ENCODE measurements around the gene ZNF227.

The ZNF227 gene

GRCh38 chr19:44280916-44281315 lies 68.6 kb downstream of the ZNF227 start:
- TF ChIP-seq EZH2phosphoT487 (IDR thresholded peaks at IDR 0.05; ENCODE audit: low read depth) (no peak), CTCF (IDR thresholded peaks at IDR 0.05; ENCODE audit: low read depth, low read length) (no peak)
- Histone ChIP-seq H3K9me3 (ENCODE audit: insufficient read depth, low read length) (peaks cover 14% of the 10 kb centered on the region; the same call in 1 of the 2 replicates), H4K20me1 (ENCODE audit: insufficient read depth, low read length) (no peaks in the 10 kb centered on the region), H3K4me2 (ENCODE audit: low read length) (no peak overlapping the region), H2AFZ (ENCODE audit: low read depth, low read length) (no peak overlapping the region), H3K4me1 (ENCODE audit: low read length) (no peaks in the 10 kb centered on the region), H3K27me3 (ENCODE audit: low read depth, low read length) (no peaks in the 10 kb centered on the region), H3K36me3 (replicated peaks; ENCODE audit: low read depth, low read length) (no peaks in the 10 kb centered on the region), H3K9ac (ENCODE audit: low read length) (no peak overlapping the region), H3K4me3 (ENCODE audit: low read length) (no peak overlapping the region), H3K79me2 (ENCODE audit: low read length) (no peaks in the 10 kb centered on the region), H3K27ac (ENCODE audit: low read length) (no peak overlapping the region)

GRCh38 chr19:44282846-44283245 lies 70.5 kb downstream of the ZNF227 start:
- Histone ChIP-seq H3K4me2 (ENCODE audit: low read length) (no peak overlapping the region), H3K4me1 (ENCODE audit: low read length) (no peaks in the 10 kb centered on the region), H3K27ac (ENCODE audit: low read length) (no peak overlapping the region), H4K20me1 (ENCODE audit: insufficient read depth, low read length) (no peaks in the 10 kb centered on the region), H3K27me3 (ENCODE audit: low read depth, low read length) (no peaks in the 10 kb centered on the region), H2AFZ (ENCODE audit: low read depth, low read length) (no peak overlapping the region), H3K79me2 (ENCODE audit: low read length) (no peaks in the 10 kb centered on the region), H3K4me3 (ENCODE audit: low read length) (no peak overlapping the region), H3K36me3 (replicated peaks; ENCODE audit: low read depth, low read length) (no peaks in the 10 kb centered on the region), H3K9ac (ENCODE audit: low read length) (no peak overlapping the region), H3K9me3 (ENCODE audit: insufficient read depth, low read length) (peaks cover 16% of the 10 kb centered on the region; the same call in 1 of the 2 replicates)
- no peak for TF ChIP-seq EZH2phosphoT487 (IDR thresholded peaks at IDR 0.05; ENCODE audit: low read depth)
- no peak for TF ChIP-seq CTCF (IDR thresholded peaks at IDR 0.05; ENCODE audit: low read depth, low read length)

- no peak overlapping the region for H3K9ac ChIP-seq (ENCODE audit: low read length)
- H3K4me3 ChIP-seq (ENCODE audit: low read length): no peak overlapping the region
- H3K4me1 ChIP-seq (ENCODE audit: low read length): no peaks in the 10 kb centered on the region
- H2AFZ ChIP-seq (ENCODE audit: low read depth, low read length): no peak overlapping the region
- H4K20me1 ChIP-seq (ENCODE audit: insufficient read depth, low read length): no peaks in the 10 kb centered on the region
- no peaks in the 10 kb centered on the region for H3K27me3 ChIP-seq (ENCODE audit: low read depth, low read length)
- no peak overlapping the region for H3K27ac ChIP-seq (ENCODE audit: low read length)
- no peak for TF ChIP-seq EZH2phosphoT487 (IDR thresholded peaks at IDR 0.05; ENCODE audit: low read depth)
- no peak for TF ChIP-seq CTCF (IDR thresholded peaks at IDR 0.05; ENCODE audit: low read depth, low read length)
- no peak overlapping the region for H3K4me2 ChIP-seq (ENCODE audit: low read length)
- H3K79me2 ChIP-seq (ENCODE audit: low read length): no peaks in the 10 kb centered on the region
- H3K9me3 ChIP-seq (ENCODE audit: insufficient read depth, low read length): peaks cover 12% of the 10 kb centered on the region; the same call in 1 of the 2 replicates
- no peaks in the 10 kb centered on the region for H3K36me3 ChIP-seq (replicated peaks; ENCODE audit: low read depth, low read length)
Measured at GRCh38 chr19:44284968-44285367, 72.6 kb downstream of the ZNF227 start.
